GM19324 (cell line): ENCODE results near the gene IPO5.

Source experiments
- ATAC-seq: cut with Tn5 transposase; IDR thresholded peaks from one replicate; pipeline ENCODE4 v1.9.1; 2021; ENCODE audit warnings: mild to moderate bottlenecking, moderate library complexity; ENCODE audit not compliant: unreplicated experiment, low FRiP score

The IPO5 gene

GRCh38 chr13:97953376-97953970, at the start of gene IPO5:
TSS of gene IPO5 (plus strand) at chr13:97953675. CDS start at chr13:97976697, 23,022 bp downstream.
- ATAC-seq = no peak

- ATAC-seq = no peak
Observed at GRCh38 chr13:97904059-97904458, 49.4 kb upstream of the IPO5 start.

GRCh38 chr13:97905517-97905916, 48.0 kb upstream of the IPO5 start:
- no peak for ATAC-seq

GRCh38 chr13:97911311-97912138, 42.0 kb upstream of the IPO5 start:
- ATAC-seq = no peak

- ATAC-seq = no peak
Observed at GRCh38 chr13:97912139-97912535, 41.3 kb upstream of the IPO5 start.

GRCh38 chr13:97913206-97913605, 40.3 kb upstream of the IPO5 start:
- ATAC-seq = no peak

GRCh38 chr13:97914540-97914939, 38.9 kb upstream of the IPO5 start:
- ATAC-seq = no peak

- no peak for ATAC-seq
Observed at GRCh38 chr13:97921176-97921816, 32.2 kb upstream of the IPO5 start.

GRCh38 chr13:97928301-97928700, 25.2 kb upstream of the IPO5 start:
- no peak for ATAC-seq

- ATAC-seq = no peak
Observed at GRCh38 chr13:97932036-97932435, 21.4 kb upstream of the IPO5 start.

GRCh38 chr13:97932647-97933046, 20.8 kb upstream of the IPO5 start:
- no peak for ATAC-seq

- ATAC-seq = no peak
Observed at GRCh38 chr13:97933776-97934175, 19.7 kb upstream of the IPO5 start.

GRCh38 chr13:97934590-97934989, 18.9 kb upstream of the IPO5 start:
- ATAC-seq = no peak

- ATAC-seq = no peak
Observed at GRCh38 chr13:97935071-97935470, 18.4 kb upstream of the IPO5 start.

- no peak for ATAC-seq
Observed at GRCh38 chr13:97936036-97936435, 17.4 kb upstream of the IPO5 start.

GRCh38 chr13:97938706-97939475, 14.6 kb upstream of the IPO5 start:
- no peak for ATAC-seq

GRCh38 chr13:97944396-97945029, 9.0 kb upstream of the IPO5 start:
- ATAC-seq = no peak

- ATAC-seq = no peak
Observed at GRCh38 chr13:97945342-97945741, 8.1 kb upstream of the IPO5 start.

- no peak for ATAC-seq
Observed at GRCh38 chr13:97945792-97946419, 7.6 kb upstream of the IPO5 start.
